NCI-H1105 (cell line): ENCODE data around the gene GRIA3.

Experiments used
- DNase-seq: peaks from one replicate; lab custom pipeline; 2025; lab: John Stamatoyannopoulos, UW

GRIA3 gene

GRCh38 chrX:123184219-123184865 lies at the start of gene GRIA3:
GRIA3 (plus strand) TSS chrX:123184278; CDS start chrX:123184536, 258 bp downstream.
- no peak for DNase-seq

GRCh38 chrX:123138473-123138872 lies 45.6 kb upstream of the GRIA3 start:
- no peak for DNase-seq

GRCh38 chrX:123140454-123140853 lies 43.6 kb upstream of the GRIA3 start:
- no peak for DNase-seq

- DNase-seq = no peak
These were observed 43.2 kb upstream of the GRIA3 start for GRCh38 chrX:123140904-123141303.

GRCh38 chrX:123153846-123154335 lies 30.2 kb upstream of the GRIA3 start:
- DNase-seq = no peak

- DNase-seq = no peak
These were observed 28.8 kb upstream of the GRIA3 start for GRCh38 chrX:123155327-123155726.

- no peak for DNase-seq
These were observed 26.5 kb upstream of the GRIA3 start for GRCh38 chrX:123157586-123157985.

GRCh38 chrX:123159403-123159802 lies 24.7 kb upstream of the GRIA3 start:
- no peak for DNase-seq

- no peak for DNase-seq
These were observed 16.5 kb upstream of the GRIA3 start for GRCh38 chrX:123167621-123168020.

- DNase-seq = no peak
These were observed 14.7 kb upstream of the GRIA3 start for GRCh38 chrX:123169247-123169901.

GRCh38 chrX:123170546-123170945 lies 13.5 kb upstream of the GRIA3 start:
- no peak for DNase-seq

GRCh38 chrX:123171781-123172180 lies 12.3 kb upstream of the GRIA3 start:
- no peak for DNase-seq

GRCh38 chrX:123172869-123173268 lies 11.2 kb upstream of the GRIA3 start:
- no peak for DNase-seq

- no peak for DNase-seq
These were observed 10.2 kb upstream of the GRIA3 start for GRCh38 chrX:123173833-123174232.

GRCh38 chrX:123175366-123176122 lies 8.5 kb upstream of the GRIA3 start:
- no peak for DNase-seq

- DNase-seq = no peak
These were observed 2.7 kb upstream of the GRIA3 start for GRCh38 chrX:123181233-123181914.

- DNase-seq = no peak
These were observed 793 bp downstream of the GRIA3 start for GRCh38 chrX:123184866-123185276.

GRCh38 chrX:123185721-123186120 lies 1.6 kb downstream of the GRIA3 start:
- no peak for DNase-seq

- no peak for DNase-seq
These were observed 2.7 kb downstream of the GRIA3 start for GRCh38 chrX:123186801-123187200.

- no peak for DNase-seq
These were observed 4.0 kb downstream of the GRIA3 start for GRCh38 chrX:123188081-123188480.

GRCh38 chrX:123189338-123189737 lies 5.3 kb downstream of the GRIA3 start:
- DNase-seq = no peak

- DNase-seq = no peak
These were observed 6.0 kb downstream of the GRIA3 start for GRCh38 chrX:123190096-123190495.
